Body of pancreas (tissue), 4 donors: ENCODE data around the gene ARL4D.

Experiments
- CTCF ChIP-seq, 7 experiments: fragments of 450-650 bp in 4 of 7; fragments of 200-600 bp in 3 of 7; sonication (generic) in 3 of 7; IDR thresholded peaks; one replicate each; pipeline ENCODE4 v1.5.1; 2016 to 2019; ENCODE audit warnings: antibody characterized with exemption in 7 of 7
- POLR2A ChIP-seq, 3 donors: fragments of 450-650 bp; IDR thresholded peaks; one replicate each; pipeline ENCODE4 v1.6.1; 2016; ENCODE audit warnings: antibody characterized with exemption in 3 of 3, mild to moderate bottlenecking in 2 of 3

- TF ChIP-seq CTCF (IDR thresholded peaks at IDR 0.05) = no peak
- no peak for TF ChIP-seq POLR2A (IDR thresholded peaks at IDR 0.05)
These were observed 27.5 kb upstream of the ARL4D start for GRCh38 chr17:43371227-43371821.
